Hepatocyte (in vitro differentiated cells): ENCODE measurements around the gene ROBO1. TPM values are rescaled to one million over a fixed set of nuclear protein-coding genes. Genes with fewer than 3 reads are reported as not detected.
A peak's percentile ranks its signal among the peaks of the same experiment; 100 is the strongest.

Experiments
- DNase-seq: peaks from one replicate; pipeline ENCODE4 v3.0.0-alpha.2; 2016; ENCODE audit warnings: low spot score
- H2AFZ ChIP-seq: fragments of 200-600 bp; sonication (generic); 2 replicates; pipeline ENCODE4 v1.6.0; 2016; ENCODE audit warnings: antibody characterized with exemption, mild to moderate bottlenecking
- H3K27ac ChIP-seq: fragments of 200-600 bp; sonication (generic); 2 replicates; pipeline ENCODE4 v1.5.1; 2016; ENCODE audit warnings: mild to moderate bottlenecking
- H3K27me3 ChIP-seq: fragments of 200-600 bp; sonication (generic); 2 replicates; pipeline ENCODE4 v1.6.1; 2016
- H3K36me3 ChIP-seq: fragments of 200-600 bp; sonication (generic); replicated peaks from 2 replicates; pipeline ENCODE4 v1.5.1; 2016; ENCODE audit warnings: low read depth; ENCODE audit not compliant: insufficient read depth
- H3K4me1 ChIP-seq: fragments of 200-600 bp; sonication (generic); 2 replicates; pipeline ENCODE4 v1.5.1; 2016; ENCODE audit warnings: mild to moderate bottlenecking, moderate library complexity; ENCODE audit not compliant: insufficient read depth
- H3K4me2 ChIP-seq: fragments of 200-600 bp; sonication (generic); 2 replicates; pipeline ENCODE4 v1.6.0; 2016
- H3K4me3 ChIP-seq: fragments of 200-600 bp; sonication (generic); 2 replicates; pipeline ENCODE4 v1.5.1; 2016; ENCODE audit warnings: mild to moderate bottlenecking
- H3K79me2 ChIP-seq: fragments of 200-600 bp; sonication (generic); 2 replicates; pipeline ENCODE4 v1.6.0; 2017; ENCODE audit warnings: mild to moderate bottlenecking
- H3K9me2 ChIP-seq: fragments of 200-600 bp; sonication (generic); replicated peaks from 2 replicates; pipeline ENCODE4 v1.6.0; 2017; ENCODE audit warnings: mild to moderate bottlenecking; ENCODE audit not compliant: insufficient read depth
- H3K9me3 ChIP-seq: fragments of 200-600 bp; sonication (generic); 2 replicates; pipeline ENCODE4 v1.5.1; 2016; ENCODE audit warnings: low read depth, mild to moderate bottlenecking
- H4K20me1 ChIP-seq: fragments of 200-600 bp; sonication (generic); 2 replicates; pipeline ENCODE4 v1.6.0; 2016; ENCODE audit warnings: mild to moderate bottlenecking; ENCODE audit not compliant: insufficient read depth, poor library complexity, severe bottlenecking
- EZH2 ChIP-seq: fragments of 200-600 bp; sonication (generic); IDR thresholded peaks from 2 replicates; pipeline ENCODE4 v1.6.1; 2016; ENCODE audit warnings: antibody characterized with exemption, mild to moderate bottlenecking, borderline replicate concordance
- EZH2phosphoT487 ChIP-seq: fragments of 200-600 bp; sonication (generic); IDR thresholded peaks from one replicate; pipeline ENCODE4 v1.6.1; 2018; ENCODE audit warnings: antibody characterized with exemption, mild to moderate bottlenecking, low read depth, moderate library complexity; ENCODE audit not compliant: unreplicated experiment, severe bottlenecking
- WGBS: methylation state at CpG from one replicate; pipeline ENCODE4 v1.1.6; 2016; ENCODE audit warnings: low lambda C conversion rate; ENCODE audit errors: missing lambda C conversion rate; 5-methylcytosine and 5-hydroxymethylcytosine counted together
- polyA plus RNA-seq: library from polyadenylated mRNA; unstranded; fragments of >200 nt; fragmentation: Nextera tagmentation; extraction: Ambion mirVana; gene quantifications from 2 replicates; pipeline ENCODE4 v1.2.1, GENCODE V29; 2016
- total RNA-seq: library from RNA; depleted of rRNA; stranded (reverse); fragments of >200 nt; gene quantifications from 2 replicates; pipeline ENCODE4 v1.2.3, GENCODE V29; 2014
- TF ChIP-seq, protein P1 (sequence below): fragments of 200-600 bp; sonication (generic); IDR thresholded peaks from 2 replicates; pipeline ENCODE4 v1.5.1; 2016; ENCODE audit warnings: antibody characterized with exemption, mild to moderate bottlenecking; ENCODE audit not compliant: poor library complexity

ROBO1 gene
- total and polyA plus RNA-seq, 2 experiments from 2014 or later = 13.6 to 44.3 TPM

DNA sequence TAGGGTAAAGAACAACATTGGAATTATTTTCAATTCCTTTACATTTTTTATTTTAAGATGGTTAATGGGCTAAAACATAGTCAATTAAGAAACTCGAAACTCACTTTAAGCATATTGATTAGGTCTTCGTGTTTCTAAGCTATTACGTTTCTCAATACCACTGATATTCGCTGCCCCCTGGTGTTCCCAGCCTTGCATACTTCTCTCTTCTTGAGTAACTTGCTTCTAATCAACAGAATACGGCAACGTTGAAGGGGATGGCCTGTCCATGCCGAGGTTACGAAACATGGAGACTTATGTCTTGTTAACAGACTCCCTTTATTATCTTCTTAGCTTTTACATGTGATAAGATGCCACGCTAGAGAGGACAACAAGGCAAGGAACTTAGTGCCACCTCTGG lies 43.6 kb downstream of the ROBO1 start:
- Histone ChIP-seq H3K4me2 (no peak overlapping the region), H2AFZ (no peak overlapping the region), H3K36me3 (no peaks in the 10 kb centered on the region), H3K27ac (no peak overlapping the region), H3K9me3 (no peaks in the 10 kb centered on the region), H3K9me2 (no peaks in the 10 kb centered on the region), H3K79me2 (no peaks in the 10 kb centered on the region), H3K4me3 (no peak overlapping the region), H3K4me1 (no peaks in the 10 kb centered on the region), H3K27me3 (no peaks in the 10 kb centered on the region), H4K20me1 (no peaks in the 10 kb centered on the region)
- no peak for TF ChIP-seq EZH2phosphoT487
- TF ChIP-seq, protein P1, sequence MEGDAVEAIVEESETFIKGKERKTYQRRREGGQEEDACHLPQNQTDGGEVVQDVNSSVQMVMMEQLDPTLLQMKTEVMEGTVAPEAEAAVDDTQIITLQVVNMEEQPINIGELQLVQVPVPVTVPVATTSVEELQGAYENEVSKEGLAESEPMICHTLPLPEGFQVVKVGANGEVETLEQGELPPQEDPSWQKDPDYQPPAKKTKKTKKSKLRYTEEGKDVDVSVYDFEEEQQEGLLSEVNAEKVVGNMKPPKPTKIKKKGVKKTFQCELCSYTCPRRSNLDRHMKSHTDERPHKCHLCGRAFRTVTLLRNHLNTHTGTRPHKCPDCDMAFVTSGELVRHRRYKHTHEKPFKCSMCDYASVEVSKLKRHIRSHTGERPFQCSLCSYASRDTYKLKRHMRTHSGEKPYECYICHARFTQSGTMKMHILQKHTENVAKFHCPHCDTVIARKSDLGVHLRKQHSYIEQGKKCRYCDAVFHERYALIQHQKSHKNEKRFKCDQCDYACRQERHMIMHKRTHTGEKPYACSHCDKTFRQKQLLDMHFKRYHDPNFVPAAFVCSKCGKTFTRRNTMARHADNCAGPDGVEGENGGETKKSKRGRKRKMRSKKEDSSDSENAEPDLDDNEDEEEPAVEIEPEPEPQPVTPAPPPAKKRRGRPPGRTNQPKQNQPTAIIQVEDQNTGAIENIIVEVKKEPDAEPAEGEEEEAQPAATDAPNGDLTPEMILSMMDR = peak; percentile 19
- peak; percentile 11 for DNase-seq
- WGBS = 63% methylated on average over 9 of the region's 9 CpGs

DNA sequence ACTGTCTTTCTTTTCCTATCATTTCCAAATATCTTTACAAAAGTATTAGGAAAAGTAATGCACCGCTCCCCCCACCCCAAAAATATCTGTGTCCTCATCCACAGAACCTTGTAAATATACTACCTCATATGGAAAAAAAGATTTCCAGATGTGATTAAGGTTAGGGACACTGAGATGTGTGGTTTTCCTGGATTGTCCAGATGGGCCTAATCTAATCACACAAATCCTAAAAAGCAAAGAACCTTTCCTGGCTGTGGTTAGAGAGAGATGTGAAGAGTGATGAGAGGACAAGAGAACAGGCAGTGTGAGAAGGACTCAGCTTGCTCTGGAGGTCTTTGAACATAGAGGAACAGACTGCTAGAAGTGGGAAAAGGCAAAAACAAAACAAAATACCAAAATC lies 77.7 kb downstream of the ROBO1 start:
- H3K9me2 ChIP-seq = no peaks in the 10 kb centered on the region
- H3K27ac ChIP-seq = no peak overlapping the region
- no peaks in the 10 kb centered on the region for H3K9me3 ChIP-seq
- H3K4me2 ChIP-seq = no peak overlapping the region
- no peaks in the 10 kb centered on the region for H3K4me1 ChIP-seq
- H3K4me3 ChIP-seq = no peak overlapping the region
- no peaks in the 10 kb centered on the region for H4K20me1 ChIP-seq
- DNase-seq = no peak
- no peaks in the 10 kb centered on the region for H3K36me3 ChIP-seq
- no peaks in the 10 kb centered on the region for H3K79me2 ChIP-seq
- no peaks in the 10 kb centered on the region for H3K27me3 ChIP-seq
- H2AFZ ChIP-seq = no peak overlapping the region
- 52% methylated on average over 1 of the region's 1 CpG for WGBS
- no peak for TF ChIP-seq EZH2phosphoT487
- TF ChIP-seq, protein P1 = no peak
- TF ChIP-seq EZH2 = no peak

DNA sequence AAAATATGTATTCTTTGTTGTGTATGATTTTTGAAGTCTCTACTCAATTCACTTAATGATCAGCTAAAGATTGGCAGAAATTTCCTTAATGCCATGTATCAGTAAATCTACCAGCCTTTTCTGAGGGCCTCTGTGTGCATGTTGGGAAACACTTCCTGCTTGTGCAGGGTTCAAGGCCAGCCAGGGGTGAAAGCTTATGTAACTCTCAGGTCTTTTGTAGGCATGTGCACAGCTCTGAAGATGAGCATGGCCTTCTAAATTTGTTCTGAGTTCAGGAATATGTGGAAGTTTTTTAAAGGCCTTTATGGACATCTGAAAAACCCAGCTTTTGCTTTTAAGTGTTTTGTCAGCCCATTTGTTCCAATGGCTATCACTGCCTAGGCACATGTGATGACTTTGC lies 82.7 kb downstream of the ROBO1 start:
- Histone ChIP-seq H3K4me2 (no peak overlapping the region), H3K4me1 (no peaks in the 10 kb centered on the region), H3K9me3 (no peaks in the 10 kb centered on the region), H3K36me3 (no peaks in the 10 kb centered on the region), H3K9me2 (no peaks in the 10 kb centered on the region), H3K27ac (no peak overlapping the region), H3K79me2 (no peaks in the 10 kb centered on the region), H3K27me3 (no peaks in the 10 kb centered on the region), H3K4me3 (no peak overlapping the region), H2AFZ (no peak overlapping the region), H4K20me1 (no peaks in the 10 kb centered on the region)
- DNase-seq = no peak
- TF ChIP-seq EZH2phosphoT487 = no peak
- TF ChIP-seq EZH2 = no peak
- TF ChIP-seq, protein P1 = no peak

DNA sequence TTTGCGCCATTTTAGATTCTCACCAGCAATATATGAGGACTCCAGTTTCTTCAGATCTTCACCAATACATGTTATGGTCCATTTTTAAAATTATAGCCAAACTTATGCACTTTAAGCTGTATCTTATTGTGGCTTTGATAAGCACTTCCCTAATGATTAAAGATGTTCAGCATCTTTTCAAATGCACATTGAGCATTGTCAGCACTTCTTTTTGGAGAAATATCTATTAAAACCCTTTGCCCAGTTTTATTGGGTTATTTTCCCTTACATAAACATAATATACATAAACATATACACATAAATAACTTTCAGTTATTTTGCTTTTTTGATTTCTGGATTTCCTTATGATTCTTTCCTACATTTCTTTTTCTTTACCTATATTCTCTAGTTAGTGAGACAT lies 83.8 kb downstream of the ROBO1 start:
- 100% methylated on average over 1 of the region's 1 CpG for WGBS
- no peak overlapping the region for H3K4me2 ChIP-seq
- H3K4me3 ChIP-seq = no peak overlapping the region
- no peaks in the 10 kb centered on the region for H3K9me3 ChIP-seq
- no peaks in the 10 kb centered on the region for H3K79me2 ChIP-seq
- no peaks in the 10 kb centered on the region for H4K20me1 ChIP-seq
- TF ChIP-seq EZH2 (no peak), EZH2phosphoT487 (no peak)
- TF ChIP-seq, protein P1 = no peak
- H3K36me3 ChIP-seq = no peaks in the 10 kb centered on the region
- no peak overlapping the region for H2AFZ ChIP-seq
- no peaks in the 10 kb centered on the region for H3K9me2 ChIP-seq
- H3K4me1 ChIP-seq = no peaks in the 10 kb centered on the region
- no peak for DNase-seq
- no peaks in the 10 kb centered on the region for H3K27me3 ChIP-seq
- no peak overlapping the region for H3K27ac ChIP-seq
